ENCODE measurements around the gene ZNF91. TPM values are rescaled to one million over a fixed set of nuclear protein-coding genes. Genes with fewer than 3 reads are reported as not detected.
"Not testable (repeated sequence)": the region's sequence is repeated elsewhere in the genome, so short reads cannot be mapped to it uniquely, and the experiment has no call there.

Gene ZNF91
- total RNA-seq, 1 experiment from 2014 or later = 10.0 TPM

- DNase-seq (ENCODE audit: low spot score) = not testable (repeated sequence)
Observed at GRCh38 chr19:23395722-23396117, 449 bp upstream of the ZNF91 start.

GRCh38 chr19:23394511-23394910 lies 760 bp downstream of the ZNF91 start:
- DNase-seq (ENCODE audit: low spot score) = no peak

GRCh38 chr19:23393121-23393520 lies 2.1 kb downstream of the ZNF91 start:
- no peak for DNase-seq (ENCODE audit: low spot score)

- DNase-seq (ENCODE audit: low spot score) = no peak
Observed at GRCh38 chr19:23391236-23391635, 4.0 kb downstream of the ZNF91 start.

- DNase-seq (ENCODE audit: low spot score) = no peak
Observed at GRCh38 chr19:23385404-23385803, 9.9 kb downstream of the ZNF91 start.

GRCh38 chr19:23384858-23385257 lies 10.4 kb downstream of the ZNF91 start:
- DNase-seq (ENCODE audit: low spot score) = no peak

- no peak for DNase-seq (ENCODE audit: low spot score)
Observed at GRCh38 chr19:23384166-23384565, 11.1 kb downstream of the ZNF91 start.

GRCh38 chr19:23382955-23383354 lies 12.3 kb downstream of the ZNF91 start:
- DNase-seq (ENCODE audit: low spot score) = no peak

- DNase-seq (ENCODE audit: low spot score) = no peak
Observed at GRCh38 chr19:23381114-23381513, 14.2 kb downstream of the ZNF91 start.

- not testable (repeated sequence) for DNase-seq (ENCODE audit: low spot score)
Observed at GRCh38 chr19:23379671-23380070, 15.6 kb downstream of the ZNF91 start.

GRCh38 chr19:23378948-23379347 lies 16.3 kb downstream of the ZNF91 start:
- peak; percentile 34 for DNase-seq (ENCODE audit: low spot score)

GRCh38 chr19:23377276-23377675 lies 18.0 kb downstream of the ZNF91 start:
- no peak for DNase-seq (ENCODE audit: low spot score)

GRCh38 chr19:23366437-23366836 lies 28.8 kb downstream of the ZNF91 start:
- DNase-seq (ENCODE audit: low spot score) = no peak

- DNase-seq (ENCODE audit: low spot score) = not testable (repeated sequence)
Observed at GRCh38 chr19:23366031-23366430, 29.2 kb downstream of the ZNF91 start.

GRCh38 chr19:23365222-23365621 lies 30.0 kb downstream of the ZNF91 start:
- no peak for DNase-seq (ENCODE audit: low spot score)

- DNase-seq (ENCODE audit: low spot score) = not testable (repeated sequence)
Observed at GRCh38 chr19:23361843-23362242, 33.4 kb downstream of the ZNF91 start.

GRCh38 chr19:23351806-23352205 lies 43.5 kb downstream of the ZNF91 start:
- DNase-seq (ENCODE audit: low spot score) = no peak

- DNase-seq (ENCODE audit: low spot score) = no peak
Observed at GRCh38 chr19:23346696-23347095, 48.6 kb downstream of the ZNF91 start.

GRCh38 chr19:23345838-23346237 lies 49.4 kb downstream of the ZNF91 start:
- no peak for DNase-seq (ENCODE audit: low spot score)

GRCh38 chr19:23343434-23344010 lies 51.7 kb downstream of the ZNF91 start:
- DNase-seq (ENCODE audit: low spot score) = no peak

- no peak for DNase-seq (ENCODE audit: low spot score)
Observed at GRCh38 chr19:23328211-23328610, 67.1 kb downstream of the ZNF91 start.

GRCh38 chr19:23321953-23322549 lies 73.2 kb downstream of the ZNF91 start:
- DNase-seq (ENCODE audit: low spot score) = no peak

- DNase-seq (ENCODE audit: low spot score) = not testable (repeated sequence)
Observed at GRCh38 chr19:23321403-23321802, 73.9 kb downstream of the ZNF91 start.

GRCh38 chr19:23319571-23319970 lies 75.7 kb downstream of the ZNF91 start:
- not testable (repeated sequence) for DNase-seq (ENCODE audit: low spot score)

Data from A172 (cell line).